Coronary artery (tissue), 2 donors: ENCODE data around the gene RTP5.
"Not testable (repeated sequence)": the region's sequence is repeated elsewhere in the genome, so short reads cannot be mapped to it uniquely, and the experiment has no call there.

Source experiments
- DNase-seq: peaks from one replicate; pipeline ENCODE4 v3.0.0-alpha.2; 2017; ENCODE audit warnings: low spot score
- H3K27ac ChIP-seq, 2 donors: fragments of 200-600 bp; sonication (generic); one replicate each; pipeline ENCODE4 v1.5.1; 2016 to 2019
- H3K4me3 ChIP-seq: fragments of 200-600 bp; sonication (generic); 2 replicates; pipeline ENCODE4 v1.5.1; 2016; ENCODE audit warnings: mild to moderate bottlenecking, moderate library complexity
- TF ChIP-seq, protein P1 (sequence below): fragments of 200-600 bp; sonication (generic); IDR thresholded peaks from one replicate; pipeline ENCODE4 v1.5.1; 2019; ENCODE audit warnings: antibody characterized with exemption

RTP5 gene

DNA sequence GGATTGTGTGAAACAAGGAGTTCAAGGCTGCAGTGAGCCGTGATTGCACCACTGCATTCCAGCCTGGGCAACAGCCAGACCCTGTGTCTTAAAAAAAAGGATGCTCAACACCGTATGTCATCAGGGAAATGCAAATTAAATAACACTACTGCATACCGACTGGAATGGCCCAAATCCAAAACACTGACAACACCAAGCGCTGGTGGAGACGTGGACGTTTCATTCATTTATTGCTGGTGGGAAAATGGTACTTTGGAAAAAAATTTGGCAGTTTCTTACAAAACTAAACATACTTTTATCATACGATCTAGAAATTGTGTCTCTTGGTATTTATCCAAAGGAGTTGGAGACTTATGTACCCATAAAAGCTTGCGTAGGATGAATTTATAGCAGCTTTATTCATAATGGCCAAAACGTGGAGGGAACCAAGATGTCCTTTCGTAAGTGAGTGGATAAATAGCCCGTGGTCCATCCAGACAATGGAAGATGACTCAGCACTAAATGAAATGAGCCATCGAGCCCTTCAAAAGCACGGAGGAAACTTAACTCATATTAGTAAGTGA lies 36.3 kb upstream of the RTP5 start:
- Histone ChIP-seq H3K27ac (no peak overlapping the region), H3K4me3 (no peak overlapping the region)
- DNase-seq = peak; percentile 14
- TF ChIP-seq, protein P1, sequence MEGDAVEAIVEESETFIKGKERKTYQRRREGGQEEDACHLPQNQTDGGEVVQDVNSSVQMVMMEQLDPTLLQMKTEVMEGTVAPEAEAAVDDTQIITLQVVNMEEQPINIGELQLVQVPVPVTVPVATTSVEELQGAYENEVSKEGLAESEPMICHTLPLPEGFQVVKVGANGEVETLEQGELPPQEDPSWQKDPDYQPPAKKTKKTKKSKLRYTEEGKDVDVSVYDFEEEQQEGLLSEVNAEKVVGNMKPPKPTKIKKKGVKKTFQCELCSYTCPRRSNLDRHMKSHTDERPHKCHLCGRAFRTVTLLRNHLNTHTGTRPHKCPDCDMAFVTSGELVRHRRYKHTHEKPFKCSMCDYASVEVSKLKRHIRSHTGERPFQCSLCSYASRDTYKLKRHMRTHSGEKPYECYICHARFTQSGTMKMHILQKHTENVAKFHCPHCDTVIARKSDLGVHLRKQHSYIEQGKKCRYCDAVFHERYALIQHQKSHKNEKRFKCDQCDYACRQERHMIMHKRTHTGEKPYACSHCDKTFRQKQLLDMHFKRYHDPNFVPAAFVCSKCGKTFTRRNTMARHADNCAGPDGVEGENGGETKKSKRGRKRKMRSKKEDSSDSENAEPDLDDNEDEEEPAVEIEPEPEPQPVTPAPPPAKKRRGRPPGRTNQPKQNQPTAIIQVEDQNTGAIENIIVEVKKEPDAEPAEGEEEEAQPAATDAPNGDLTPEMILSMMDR = no peak

DNA sequence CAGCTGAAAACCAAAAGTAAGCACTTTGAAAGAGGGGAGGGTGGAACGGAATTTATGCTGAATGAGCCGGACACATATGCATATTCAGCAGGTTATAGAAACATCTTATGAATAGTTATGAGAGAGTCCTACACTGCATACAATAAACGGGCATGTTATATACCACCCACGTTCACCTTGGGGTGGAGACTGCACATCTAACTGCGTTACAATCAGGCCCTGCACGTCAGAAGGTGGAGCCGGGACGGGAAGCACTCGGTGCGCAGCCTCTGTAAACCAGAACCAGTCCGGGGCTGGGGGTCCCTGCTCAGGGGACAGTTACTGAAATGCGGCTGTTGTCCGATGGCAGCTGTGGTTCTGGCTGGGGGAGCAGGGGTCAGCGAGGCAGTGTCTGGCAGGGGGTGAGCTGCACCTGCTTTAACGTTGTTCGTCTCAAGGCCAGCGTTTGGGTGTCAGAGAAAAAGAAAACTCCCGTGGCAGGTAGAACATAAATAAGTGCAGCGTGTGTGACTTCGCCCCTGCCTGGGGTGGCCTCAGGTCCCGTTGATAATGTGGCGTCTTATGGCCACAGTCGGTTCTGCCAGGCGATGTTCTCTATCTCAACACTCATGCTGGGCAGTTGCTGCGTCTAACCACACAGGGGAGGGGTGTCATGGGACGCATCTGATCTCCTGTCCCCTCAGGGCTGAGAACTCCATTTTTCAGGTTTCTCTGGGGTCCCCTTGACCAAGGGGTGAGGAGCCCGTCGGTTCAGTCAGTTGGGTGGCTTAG lies 35.6 kb upstream of the RTP5 start:
- not testable (repeated sequence) for H3K27ac ChIP-seq, H3K4me3 ChIP-seq
- peak; percentile 29 for DNase-seq

DNA sequence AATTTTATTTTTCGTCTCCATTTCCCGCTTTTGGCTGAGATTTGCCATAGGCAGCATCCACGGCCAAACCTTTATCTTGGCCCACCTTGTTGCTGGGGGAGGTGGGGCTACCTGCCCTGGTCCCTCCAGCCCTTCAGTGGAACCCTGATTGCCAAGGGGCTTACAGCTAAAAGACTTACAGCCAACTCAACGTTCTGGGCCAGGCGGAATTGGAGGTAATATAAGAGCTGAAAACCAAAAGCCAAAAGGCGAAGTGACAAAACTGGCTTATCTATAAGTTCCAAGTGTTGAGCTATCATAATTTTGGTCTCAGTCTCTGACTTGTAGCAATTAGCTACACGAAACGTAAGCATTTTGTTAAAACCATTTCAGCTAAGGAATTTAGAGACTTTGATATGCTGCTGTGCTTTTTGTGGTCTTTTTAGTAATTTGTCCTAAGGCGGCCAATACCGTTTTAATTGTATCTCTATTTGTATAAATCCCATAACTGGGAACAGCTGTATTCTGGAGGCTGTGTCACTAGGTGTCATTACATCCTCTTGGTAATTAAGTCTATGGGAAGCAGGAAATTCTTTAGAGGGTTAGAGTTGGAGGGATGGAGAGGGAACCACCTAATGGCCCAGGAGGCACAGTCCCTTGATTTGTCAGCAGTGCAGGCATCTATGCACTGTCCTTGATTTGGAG lies 34.9 kb upstream of the RTP5 start:
- Histone ChIP-seq H3K27ac (no peak overlapping the region), H3K4me3 (no peak overlapping the region)
- DNase-seq = peak; percentile 46
- TF ChIP-seq, protein P1 = no peak

DNA sequence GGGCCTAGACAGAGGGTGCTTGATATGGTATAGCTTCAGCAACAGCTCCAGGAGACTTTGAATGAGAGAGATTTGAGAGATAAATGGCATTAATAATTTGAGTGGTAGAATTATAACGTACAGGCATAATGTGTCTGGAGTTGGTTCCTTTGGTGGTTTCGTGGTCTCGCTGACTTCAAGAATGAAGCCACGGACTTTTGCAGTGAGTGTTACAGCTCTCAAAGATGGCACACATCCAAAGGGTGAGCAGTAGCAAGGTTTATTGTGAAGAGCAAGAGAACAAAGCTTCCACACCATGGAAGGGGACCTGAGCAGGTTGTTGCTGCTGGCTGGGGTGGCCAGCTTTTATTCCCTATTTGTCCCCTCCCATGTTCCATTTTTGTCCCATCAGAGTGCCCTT lies 33.9 kb upstream of the RTP5 start:
- TF ChIP-seq, protein P1 = no peak
- no peak for DNase-seq
- Histone ChIP-seq H3K27ac (no peak overlapping the region), H3K4me3 (no peak overlapping the region)

DNA sequence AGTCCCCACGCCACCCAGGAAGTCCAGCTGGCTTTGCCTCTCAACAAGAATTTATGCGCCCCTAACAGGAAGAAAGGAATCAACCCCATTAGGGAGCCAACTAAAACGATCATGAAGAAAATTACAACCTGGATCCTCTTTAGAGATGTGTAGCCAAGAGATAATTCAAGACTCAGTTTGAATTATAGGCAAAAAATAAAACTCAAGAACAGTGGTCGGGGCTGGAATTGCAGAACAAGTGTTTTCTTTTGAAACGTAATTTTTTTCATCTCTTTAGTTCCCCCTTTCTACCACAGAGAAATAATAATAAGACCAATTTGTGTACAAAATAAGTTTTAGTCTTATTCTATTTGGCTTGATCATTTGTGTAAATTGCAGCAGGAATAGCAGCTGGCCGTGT lies 33.2 kb upstream of the RTP5 start:
- TF ChIP-seq, protein P1 = no peak
- DNase-seq = no peak
- Histone ChIP-seq H3K4me3 (no peak overlapping the region), H3K27ac (no peak overlapping the region)

DNA sequence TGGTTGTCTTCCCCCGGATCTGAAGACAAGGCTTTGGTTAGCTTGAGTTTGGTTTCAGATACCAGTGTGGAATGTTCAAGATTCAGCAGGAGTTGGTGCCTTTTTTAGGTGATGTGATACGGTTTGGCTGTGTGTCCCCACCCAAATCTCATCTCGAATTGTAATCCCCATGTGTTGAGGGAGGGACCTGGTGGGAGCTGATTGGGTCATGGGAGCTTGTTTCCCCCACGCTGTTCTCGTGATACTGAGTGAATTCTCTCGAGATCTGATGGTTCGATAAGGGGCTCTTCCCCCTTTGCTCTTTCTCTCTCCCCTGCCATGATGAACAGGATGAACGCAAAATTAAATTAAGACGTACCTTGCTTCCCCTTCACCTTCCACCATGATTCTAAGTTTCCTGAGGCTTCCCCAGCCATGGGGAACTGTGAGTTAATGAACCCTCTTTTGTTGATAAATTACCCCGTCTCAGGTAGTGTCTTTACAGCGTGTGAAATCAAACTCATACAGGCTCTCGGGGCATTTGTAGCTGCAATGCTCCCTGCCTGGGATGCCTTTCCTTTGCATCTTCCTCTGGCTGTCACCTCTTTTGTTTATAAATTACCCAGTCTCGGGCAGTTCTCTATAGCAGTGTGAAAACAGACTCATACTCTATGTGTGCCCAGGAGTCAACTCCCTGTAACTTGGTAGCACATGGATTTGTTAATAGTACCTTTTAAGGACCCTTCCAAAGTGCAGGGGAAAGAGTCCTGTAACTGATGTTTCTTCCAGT lies 32.1 kb upstream of the RTP5 start:
- TF ChIP-seq, protein P1 = no peak
- no peak overlapping the region for H3K27ac ChIP-seq
- H3K4me3 ChIP-seq = no peak overlapping the region
- DNase-seq = peak; percentile 17
